T-helper 1 cell treated with Interleukin-12 subunit alpha and Interleukin-12 subunit beta and Interleukin-4 antibody, amounts not matched to agents 30 ng/mL and 1 ng/mL, for 36 hours (primary cell): Measurements from ENCODE around the gene NHS. TPM values are rescaled to one million over a fixed set of nuclear protein-coding genes. Genes with fewer than 3 reads are reported as not detected.

Source experiments
- intact Hi-C: fragments of 100-400 bp; cut with micrococcal nuclease; formaldehyde crosslinking; loops from one replicate; pipeline ENCODE4 v1.15.1; 2024
- total RNA-seq: library from RNA; stranded (reverse); gene quantifications from 2 replicates; pipeline ENCODE4 v1.2.3, GENCODE V29; 2022

Gene NHS
- total RNA-seq, 1 donor from 2014 or later, result 5.4 TPM

GRCh38 chrX:17617806-17618205 is 242.8 kb downstream of the NHS start:
- intact Hi-C loops, result no loop called here

- intact Hi-C loops, result no loop called here
These were observed 246.7 kb downstream of the NHS start for GRCh38 chrX:17621566-17622270.

- intact Hi-C loops, result no loop called here
These were observed 247.3 kb downstream of the NHS start for GRCh38 chrX:17622331-17622730.

- intact Hi-C loops, result no loop called here
These were observed 248.8 kb downstream of the NHS start for GRCh38 chrX:17623750-17624149.

GRCh38 chrX:17627026-17627425 is 252.0 kb downstream of the NHS start:
- intact Hi-C loops, result no loop called here

- intact Hi-C loops, result no loop called here
These were observed 254.0 kb downstream of the NHS start for GRCh38 chrX:17628976-17629375.

- intact Hi-C loops, result no loop called here
These were observed 254.5 kb downstream of the NHS start for GRCh38 chrX:17629519-17629918.

- intact Hi-C loops, result loop anchor here (2.0 to 5.0 kb wide), 3 partner anchors 23 to 39 kb away; no protein-coding TSS in a partner anchor
These were observed 256.6 kb downstream of the NHS start for GRCh38 chrX:17631647-17632046.

- intact Hi-C loops, result loop anchor here (2.0 to 5.0 kb wide), 3 partner anchors 22 to 41 kb away; no protein-coding TSS in a partner anchor
These were observed 257.9 kb downstream of the NHS start for GRCh38 chrX:17632942-17633341.

- intact Hi-C loops, result loop anchor here (2.0 to 5.0 kb wide), 3 partner anchors 21 to 41 kb away; no protein-coding TSS in a partner anchor
These were observed 258.5 kb downstream of the NHS start for GRCh38 chrX:17633546-17633945.

- intact Hi-C loops, result loop anchor here (5.0 kb wide), 1 partner anchor 42 kb away; no protein-coding TSS in a partner anchor
These were observed 259.7 kb downstream of the NHS start for GRCh38 chrX:17634542-17635207.

- intact Hi-C loops, result no loop called here
These were observed 260.2 kb downstream of the NHS start for GRCh38 chrX:17635231-17635630.

- intact Hi-C loops, result no loop called here
These were observed 262.2 kb downstream of the NHS start for GRCh38 chrX:17637235-17637634.

GRCh38 chrX:17638731-17639130 is 263.7 kb downstream of the NHS start:
- intact Hi-C loops, result no loop called here

GRCh38 chrX:17642891-17643290 is 267.9 kb downstream of the NHS start:
- intact Hi-C loops, result no loop called here

GRCh38 chrX:17643528-17643927 is 268.5 kb downstream of the NHS start:
- intact Hi-C loops, result no loop called here

- intact Hi-C loops, result no loop called here
These were observed 269.0 kb downstream of the NHS start for GRCh38 chrX:17644001-17644400.

GRCh38 chrX:17654116-17654515 is 279.1 kb downstream of the NHS start:
- intact Hi-C loops, result loop anchor here (1.0 to 10.0 kb wide), 5 partner anchors 21 to 1799 kb away; partner anchors contain the start of genes AP1S2, RS1 and SCML1

- intact Hi-C loops, result loop anchor here (1.0 to 10.0 kb wide), 6 partner anchors 14 to 1801 kb away; partner anchors contain the start of genes AP1S2 and RS1
These were observed 280.4 kb downstream of the NHS start for GRCh38 chrX:17655211-17656034.

- intact Hi-C loops, result loop anchor here (5.0 to 10.0 kb wide), 3 partner anchors 64 to 1801 kb away; partner anchors contain the start of genes AP1S2 and RS1
These were observed 281.0 kb downstream of the NHS start for GRCh38 chrX:17656035-17656418.

GRCh38 chrX:17656556-17656955 is 281.6 kb downstream of the NHS start:
- intact Hi-C loops, result loop anchor here (5.0 to 10.0 kb wide), 3 partner anchors 64 to 1802 kb away; partner anchors contain the start of genes AP1S2 and RS1
